HG02610 (cell line): ENCODE results near the gene TEPSIN.

ENCODE experiments used
- ATAC-seq: cut with Tn5 transposase; IDR thresholded peaks from one replicate; pipeline ENCODE4 v1.9.1; 2021; ENCODE audit warnings: mild to moderate bottlenecking, moderate library complexity; ENCODE audit not compliant: unreplicated experiment

Gene TEPSIN

DNA sequence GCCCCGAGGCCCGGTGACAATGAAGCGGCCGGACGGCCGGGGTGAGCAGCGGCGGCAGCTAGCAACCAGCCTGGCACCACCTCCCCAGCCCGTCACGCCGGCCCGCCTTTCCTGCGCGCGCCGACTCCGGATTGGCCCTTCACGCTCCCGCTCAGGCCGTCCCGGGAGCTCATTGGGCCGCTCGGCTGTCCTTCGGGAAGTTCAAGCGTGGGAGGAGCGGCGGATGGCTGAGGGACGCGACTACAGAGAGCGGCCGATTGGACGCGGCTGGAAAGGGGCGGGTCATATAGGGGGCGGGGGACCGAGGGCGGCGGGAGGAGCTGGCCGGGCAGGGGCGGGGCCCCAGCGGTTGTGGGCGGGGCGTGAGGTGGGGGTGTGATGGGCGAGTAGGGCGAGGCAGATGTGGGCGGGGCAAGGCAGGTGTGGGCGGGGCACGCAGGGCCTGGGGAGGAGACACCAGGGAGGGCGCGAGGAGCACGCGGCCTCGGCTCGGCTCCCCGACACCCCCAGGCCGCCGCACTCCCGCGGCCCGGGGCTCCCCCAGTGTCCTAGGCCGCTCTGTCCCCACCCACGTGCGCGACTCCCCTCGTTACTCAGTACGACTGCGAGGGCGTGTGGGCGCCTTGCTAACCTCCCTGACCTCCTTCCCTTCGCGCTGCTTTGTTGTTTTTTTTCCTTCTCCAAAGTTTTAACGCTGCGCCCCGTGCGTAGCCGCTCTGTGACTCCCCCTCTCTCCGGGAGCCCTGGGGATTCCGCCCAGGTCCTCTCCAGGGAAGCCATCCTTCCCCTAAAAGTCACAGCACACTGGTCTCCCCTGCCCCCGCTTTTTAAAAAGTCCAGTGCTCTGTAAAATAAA lies 15.7 kb downstream of the TEPSIN start, which contains the start of gene CEP131:
CEP131 (minus strand) TSS at position 60 of the 856 bp plus-strand sequence. CDS start 2,909 bp downstream, outside the sequence.
- ATAC-seq: peak; percentile 86

DNA sequence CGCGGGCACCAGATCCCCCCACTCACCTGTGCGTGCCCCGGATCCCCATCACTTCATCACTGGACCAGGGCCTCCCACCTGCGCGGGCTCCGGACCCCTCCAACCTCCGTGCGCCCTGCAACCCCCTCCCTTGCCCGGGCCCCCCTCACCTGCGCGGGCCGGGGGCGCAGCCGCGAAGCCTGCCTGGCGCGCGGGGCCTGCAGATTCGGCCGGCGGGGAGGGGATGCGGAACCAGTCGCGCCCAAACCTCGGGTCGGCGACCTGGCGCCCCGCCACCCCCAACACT lies 16.3 kb downstream of the TEPSIN start:
- no peak for ATAC-seq

DNA sequence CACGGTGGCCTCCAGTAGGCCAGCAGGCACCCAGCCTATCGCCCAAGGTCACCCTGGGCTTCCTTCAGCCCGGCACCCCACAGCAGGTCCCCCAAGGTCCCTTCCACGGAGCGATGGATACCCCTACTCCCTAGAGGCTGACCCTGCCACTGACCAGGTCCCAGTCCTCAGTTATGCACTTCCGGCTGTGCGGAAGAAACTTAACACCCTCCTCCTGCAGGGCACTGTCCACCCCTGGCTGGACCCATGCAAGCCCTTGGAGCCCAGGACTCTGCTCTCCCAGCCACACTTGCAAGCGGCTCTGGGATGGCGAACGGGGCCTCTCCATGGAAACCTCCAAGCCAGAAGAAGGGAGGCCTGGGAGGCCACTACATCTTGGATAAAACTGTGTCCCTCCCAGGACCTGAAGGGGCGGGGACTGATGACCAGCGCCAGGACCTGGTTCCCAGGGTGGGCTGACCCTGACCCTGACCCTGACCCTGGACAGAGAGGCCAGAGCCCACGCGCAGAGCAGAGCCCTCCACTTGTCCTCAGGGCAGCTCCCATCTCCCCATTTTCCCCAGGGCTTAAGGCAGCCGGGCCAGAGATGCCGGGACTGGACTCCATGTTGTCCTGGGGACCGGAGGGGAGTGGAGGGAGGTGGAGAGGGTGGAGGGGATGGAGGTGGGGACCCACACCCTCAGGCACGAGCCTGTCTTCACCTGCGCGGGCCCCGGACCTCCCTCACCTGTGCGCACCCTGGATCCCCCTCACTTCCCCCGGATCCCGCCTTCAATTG lies 16.8 kb downstream of the TEPSIN start:
- ATAC-seq: no peak

DNA sequence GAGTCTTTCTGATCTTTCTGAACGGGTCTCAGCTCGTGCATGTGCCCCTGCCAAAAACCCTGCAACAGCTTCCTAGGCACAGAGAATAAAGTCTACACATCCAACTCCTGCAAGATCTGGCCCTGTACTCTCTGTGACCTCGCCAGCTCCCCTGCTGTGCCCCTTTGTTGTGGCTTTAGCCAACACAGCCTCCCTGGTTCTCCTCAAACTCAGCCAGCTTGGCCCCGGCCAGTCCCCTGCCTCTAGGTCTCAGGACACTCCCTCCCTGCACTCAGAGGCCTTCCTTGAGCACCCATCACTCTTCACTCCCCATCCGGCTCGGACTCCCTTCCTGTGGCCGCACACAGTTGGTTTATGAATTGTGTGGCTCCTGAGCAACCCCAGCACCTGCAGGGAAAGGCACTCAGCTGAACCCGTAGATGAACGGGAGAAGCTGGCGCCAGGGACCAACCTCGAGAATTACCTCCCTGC lies 17.4 kb downstream of the TEPSIN start:
- ATAC-seq: no peak

DNA sequence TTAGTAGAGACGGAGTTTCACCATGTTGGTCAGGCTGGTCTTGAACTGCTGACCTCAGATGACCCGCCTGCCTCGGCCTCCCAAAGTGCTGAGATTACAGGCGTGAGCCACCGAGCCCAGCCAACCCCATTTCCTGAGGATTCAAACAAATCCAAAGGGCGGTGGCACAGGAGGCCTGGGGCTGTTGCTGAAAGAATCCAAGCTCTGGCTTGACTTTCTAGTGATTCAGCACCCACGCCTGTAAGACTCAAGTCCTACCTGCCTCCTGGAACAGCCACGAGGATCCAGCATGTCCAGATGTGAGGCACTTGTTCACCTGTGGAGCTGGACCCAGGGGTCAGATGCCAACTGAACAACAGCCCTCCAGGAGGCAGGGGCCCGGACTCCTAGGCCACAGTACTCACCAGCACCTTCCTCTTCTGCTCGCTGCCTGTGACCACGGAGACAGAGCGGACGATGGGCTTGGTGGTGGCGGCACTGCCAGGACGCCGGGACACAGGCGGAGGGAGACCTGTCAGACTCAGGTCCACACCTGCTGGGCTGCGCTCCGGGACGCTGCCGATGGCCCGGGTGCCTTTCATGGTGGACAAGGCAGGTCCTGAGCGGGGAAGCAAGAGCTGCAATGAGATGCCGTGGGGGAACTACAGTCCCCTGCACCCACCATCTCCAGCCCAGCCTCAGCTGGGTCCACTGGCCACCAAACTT lies 19.2 kb downstream of the TEPSIN start:
- ATAC-seq: no peak

DNA sequence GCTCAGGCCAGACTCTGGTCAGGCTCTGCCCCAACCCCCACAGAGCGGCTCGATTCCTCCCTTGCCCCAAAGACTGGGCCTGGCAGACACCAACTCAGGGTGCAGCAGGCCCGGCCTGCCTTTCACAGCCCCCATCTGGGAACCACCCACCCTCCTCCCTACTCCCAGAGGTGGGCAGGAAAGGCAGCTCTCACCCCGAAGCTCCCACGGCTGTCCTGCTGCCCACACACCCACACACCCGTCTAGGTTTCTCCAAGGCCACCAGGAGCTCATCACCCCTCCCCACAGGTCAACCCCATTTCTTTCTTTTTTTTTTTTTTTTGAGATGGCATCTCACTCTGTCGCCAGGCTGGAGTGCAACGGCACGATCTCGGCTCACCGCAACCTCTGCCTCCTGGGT lies 19.9 kb downstream of the TEPSIN start:
- ATAC-seq: no peak

DNA sequence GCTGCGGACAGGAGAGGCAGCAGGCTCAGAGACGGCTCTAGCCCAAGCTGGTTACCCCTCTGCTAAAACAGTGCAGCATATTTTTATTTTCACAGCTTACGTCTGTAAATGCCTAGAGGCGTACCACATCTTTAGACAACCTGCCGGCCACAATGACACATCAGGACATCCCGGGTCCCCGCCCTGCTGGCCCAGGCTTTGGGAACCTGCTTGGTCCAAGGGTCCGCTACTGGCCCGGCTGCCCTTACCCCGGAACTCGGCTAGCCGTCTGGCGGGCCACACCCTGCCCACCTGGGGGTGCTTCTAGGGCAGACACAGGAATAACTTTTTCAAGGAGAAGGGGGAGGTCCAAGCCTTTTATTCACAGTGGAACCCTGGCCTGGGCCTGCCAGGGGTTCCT lies 20.4 kb downstream of the TEPSIN start:
- no peak for ATAC-seq

DNA sequence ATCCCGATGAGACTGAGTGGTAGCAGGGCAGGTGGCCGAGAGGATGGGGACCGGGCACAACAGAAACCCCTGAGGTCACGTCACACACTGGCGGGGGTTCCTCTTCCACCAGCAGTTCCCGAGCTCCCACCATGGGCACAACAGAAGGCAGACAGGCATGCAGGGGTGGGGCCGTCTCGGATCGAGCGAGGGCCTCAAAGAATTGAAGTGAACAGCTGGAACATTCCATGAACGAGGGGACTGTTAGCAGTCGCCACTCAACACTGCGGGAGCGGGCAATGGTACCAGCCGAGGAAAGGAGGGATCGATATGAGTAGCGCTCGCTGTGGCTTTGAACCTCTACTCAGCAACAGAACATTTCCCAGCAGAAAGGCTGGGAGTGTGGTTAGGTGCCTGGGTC lies 21.4 kb downstream of the TEPSIN start:
- ATAC-seq: no peak

DNA sequence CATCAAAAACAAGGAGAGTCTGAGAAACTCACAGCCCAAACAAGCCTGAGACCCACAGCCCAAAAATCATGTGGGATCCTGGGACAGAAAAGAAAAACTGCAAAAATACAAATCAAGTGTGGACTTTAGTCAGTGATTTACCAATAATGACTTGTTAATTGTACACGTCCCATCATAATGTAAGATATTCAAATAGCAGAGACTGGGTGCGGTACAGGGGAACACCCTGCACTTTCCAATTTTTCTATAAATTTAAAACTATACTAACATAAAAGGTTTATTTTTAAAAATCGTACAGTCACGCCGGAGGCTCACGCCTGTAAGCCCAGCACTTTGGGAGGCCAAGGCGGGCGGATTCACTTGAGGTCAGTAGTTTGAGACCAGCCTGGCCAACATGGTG lies 24.9 kb downstream of the TEPSIN start:
- ATAC-seq: no peak

DNA sequence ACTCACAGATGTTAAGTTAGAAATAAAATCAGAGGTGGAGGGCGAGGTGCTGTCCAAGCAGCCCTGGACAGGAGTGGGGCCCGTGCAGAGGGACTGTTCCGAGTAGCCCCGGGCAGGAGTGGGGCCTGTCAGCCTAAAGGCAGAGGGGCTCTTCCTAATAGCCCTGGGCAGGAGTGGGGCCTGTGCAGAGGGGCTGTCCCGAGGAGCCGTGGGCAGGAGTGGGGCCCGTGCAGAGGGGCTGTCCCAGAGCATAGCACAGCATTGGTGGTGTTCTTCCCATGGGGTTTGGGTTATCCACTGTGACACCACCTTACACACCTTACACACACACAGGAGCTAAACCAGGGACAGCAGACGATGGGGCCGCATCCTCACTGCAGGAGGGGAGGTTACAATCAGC lies 26.5 kb downstream of the TEPSIN start:
- ATAC-seq: no peak

DNA sequence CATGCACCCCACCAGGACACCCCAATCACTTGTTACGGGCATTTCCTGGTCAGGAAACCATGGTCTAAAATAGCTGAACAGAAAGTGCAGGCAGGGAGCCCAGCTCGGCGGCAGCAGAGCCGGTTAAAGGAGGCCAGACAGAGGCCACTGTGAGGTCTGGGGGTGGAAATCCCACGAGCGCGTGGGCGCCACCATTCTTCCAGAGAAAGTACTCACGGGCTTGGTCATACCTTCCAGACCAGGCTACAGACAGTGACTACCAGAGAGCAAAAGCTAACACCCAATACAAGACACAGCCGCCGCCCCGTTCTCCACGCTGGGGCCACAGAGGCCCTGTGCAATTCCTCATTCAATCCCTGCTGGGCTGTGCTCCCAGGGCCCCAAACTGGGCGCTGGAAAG lies 28.0 kb downstream of the TEPSIN start:
- no peak for ATAC-seq

DNA sequence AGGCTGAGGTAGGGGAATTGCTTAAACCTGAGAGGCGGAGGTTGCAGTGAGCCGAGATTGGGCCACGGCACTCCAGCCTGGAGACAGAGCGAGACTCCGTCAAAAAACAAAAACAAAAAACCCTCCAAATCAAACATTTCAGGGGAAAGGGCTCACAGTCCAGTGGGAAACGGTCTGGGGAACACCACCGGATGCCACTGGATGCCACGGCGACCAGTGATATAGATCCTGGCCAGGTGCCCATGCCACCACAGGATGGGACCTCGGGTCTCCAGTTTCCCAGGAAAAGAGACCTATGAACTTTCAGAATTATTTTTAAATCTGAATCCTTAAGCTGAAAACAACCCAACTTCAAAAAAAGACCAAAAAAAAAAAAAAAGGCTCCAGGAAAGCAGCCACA lies 28.4 kb downstream of the TEPSIN start:
- ATAC-seq: no peak

DNA sequence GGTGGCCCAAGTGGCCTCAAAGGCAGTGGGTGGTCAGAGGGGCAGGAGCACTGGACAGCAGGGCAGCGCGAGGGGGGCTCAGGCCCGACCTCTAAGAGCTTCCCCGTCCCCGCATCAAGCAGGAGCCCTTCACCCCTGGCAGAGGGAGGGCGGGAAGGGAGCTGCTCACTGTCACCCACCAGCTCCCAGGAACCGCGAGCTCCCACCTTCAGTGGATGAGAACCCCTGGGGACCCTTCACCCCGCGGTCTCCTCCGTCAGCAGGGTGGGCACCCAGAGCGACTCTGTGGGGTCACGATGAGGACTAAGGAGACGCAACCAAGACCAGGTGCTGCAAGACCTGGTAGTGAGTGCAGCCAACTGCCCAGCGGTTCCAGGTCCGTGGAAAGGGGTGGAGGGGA lies 29.7 kb downstream of the TEPSIN start:
- no peak for ATAC-seq

DNA sequence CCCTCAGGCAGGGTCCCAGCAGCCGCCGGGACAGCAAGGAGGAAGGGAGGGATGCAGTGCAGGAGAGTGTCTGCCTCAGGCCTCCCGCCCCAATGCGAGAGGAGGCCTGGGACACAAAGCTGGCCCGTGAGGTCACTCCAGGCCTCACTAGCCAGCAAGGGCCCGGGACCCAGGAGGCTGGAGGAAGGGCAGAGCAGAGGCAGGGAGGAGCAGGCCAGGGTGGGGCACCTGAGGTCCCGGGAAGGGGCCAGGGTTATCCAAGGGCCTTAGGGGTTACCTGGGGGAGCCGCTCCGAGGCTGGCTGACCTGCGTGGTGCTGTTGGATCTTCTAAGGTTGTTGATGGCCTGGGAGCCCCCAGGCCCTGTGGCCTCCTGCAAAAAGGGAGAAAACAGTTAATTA lies 30.2 kb downstream of the TEPSIN start:
- no peak for ATAC-seq

DNA sequence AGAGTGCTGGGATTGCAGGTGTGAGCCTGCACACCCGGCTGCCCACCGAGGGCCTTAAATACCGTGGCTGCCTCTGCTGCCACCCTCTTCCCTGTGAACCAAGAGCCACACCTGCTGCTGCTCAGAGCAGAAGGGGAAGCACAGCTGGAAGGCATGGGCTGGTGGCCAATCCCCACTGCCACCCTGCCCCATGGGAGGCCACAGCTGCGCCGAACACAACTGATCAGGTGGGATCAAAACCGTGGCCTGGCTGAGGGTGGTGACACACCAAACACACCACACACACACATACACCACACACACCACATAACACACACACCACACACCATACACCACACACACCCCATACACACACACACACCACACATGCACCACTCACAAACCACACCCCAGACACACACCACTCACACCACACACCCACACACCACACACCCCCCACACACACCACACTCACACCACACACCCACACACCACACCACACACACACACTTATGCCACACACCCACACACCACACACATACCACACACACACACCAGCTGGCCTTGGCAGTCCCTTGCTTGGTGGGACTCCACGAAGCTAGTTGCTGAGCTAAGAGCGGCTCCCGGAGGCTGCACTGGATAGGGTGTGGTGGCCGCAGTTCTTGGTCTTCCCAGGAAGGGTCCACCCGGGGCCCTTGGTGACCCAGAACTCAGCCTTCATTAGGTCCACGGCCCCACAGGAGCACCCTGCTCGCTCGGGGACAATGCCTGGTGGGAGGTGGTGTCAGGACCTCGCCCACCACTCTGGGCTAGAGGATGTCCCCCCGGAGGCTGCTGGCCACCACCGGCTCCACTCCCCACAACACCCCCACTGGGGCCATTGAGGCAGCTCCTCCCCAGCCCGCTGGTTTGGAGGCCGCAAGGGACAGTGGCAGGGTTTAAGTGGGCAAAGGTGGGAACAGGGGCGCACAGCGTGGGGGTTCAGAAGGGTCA lies 31.0 kb downstream of the TEPSIN start:
- ATAC-seq: no peak

DNA sequence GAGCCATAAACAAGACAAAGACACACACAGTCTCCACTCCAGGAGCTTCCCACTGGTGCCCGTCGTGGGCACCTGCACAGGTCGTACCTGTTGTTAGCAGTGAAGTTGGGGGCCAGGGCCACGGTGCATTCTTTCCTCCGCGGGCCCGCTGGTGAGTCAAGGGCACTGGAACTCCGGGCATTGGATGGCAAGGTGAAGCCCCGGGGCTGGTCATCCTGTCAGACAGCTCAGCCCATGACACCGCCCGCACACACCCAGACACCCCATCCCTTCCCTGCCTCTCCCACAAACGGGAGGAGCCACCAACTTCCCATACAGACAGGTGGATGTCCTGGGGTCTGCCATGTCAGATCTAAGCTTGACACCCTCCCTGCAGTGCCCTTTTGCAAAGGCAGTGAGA lies 32.2 kb downstream of the TEPSIN start:
- ATAC-seq: no peak

DNA sequence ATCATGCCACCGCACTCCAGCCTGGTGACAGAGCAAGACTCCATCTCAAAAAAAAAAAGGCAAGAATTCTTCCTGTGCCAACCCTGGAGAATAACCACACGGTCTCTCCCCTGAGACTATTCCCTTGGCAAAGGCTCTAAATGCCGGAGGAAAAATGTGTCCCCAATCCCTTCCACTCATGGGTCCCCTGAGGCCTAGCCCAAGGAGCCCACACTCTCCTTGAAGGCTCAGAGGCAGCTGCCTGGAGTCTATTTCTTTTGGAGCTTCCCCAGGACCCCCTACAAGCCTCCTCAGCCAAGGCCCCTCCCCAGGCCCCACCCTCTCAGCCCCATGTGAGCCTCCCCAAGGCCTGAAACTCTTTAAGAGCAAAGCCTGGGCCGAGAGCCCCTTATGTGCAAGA lies 32.7 kb downstream of the TEPSIN start:
- no peak for ATAC-seq

DNA sequence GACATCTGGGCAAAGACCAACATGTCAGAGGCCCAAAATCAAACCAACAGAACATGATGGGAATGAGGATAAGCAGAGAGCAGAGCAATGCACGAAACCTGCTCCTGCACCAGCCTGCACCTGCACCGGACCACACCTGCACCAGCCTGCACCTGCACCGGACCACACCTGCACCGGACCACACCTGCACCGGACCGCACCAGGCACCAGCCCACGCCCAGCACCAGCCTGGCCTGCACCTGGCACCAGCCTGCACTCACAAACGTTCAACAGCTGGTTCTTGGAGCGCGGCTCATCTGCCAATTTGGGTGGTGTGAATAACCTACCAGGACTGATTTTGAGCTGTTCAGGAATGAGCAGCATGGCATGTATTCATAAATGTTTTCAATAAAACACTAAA lies 34.3 kb downstream of the TEPSIN start:
- no peak for ATAC-seq

DNA sequence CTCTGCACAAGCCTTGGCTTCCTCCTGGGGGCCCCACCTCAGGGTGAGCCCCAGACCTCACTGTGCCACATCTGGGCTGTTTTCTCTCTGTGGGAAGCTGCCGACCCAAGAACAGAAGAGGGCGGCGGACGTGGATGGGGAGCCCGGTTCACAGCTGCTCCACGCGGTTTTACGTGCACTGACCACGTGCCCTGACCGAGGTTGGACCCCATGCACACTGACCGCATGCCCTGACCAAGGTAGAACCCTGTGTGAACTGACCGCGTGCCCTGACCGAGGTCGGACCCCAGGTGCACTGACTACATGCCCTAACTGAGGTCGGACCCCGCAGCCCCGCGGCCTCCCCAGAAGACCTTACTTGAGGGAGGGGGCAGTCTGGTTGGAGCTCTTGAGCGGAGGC lies 35.7 kb downstream of the TEPSIN start:
- no peak for ATAC-seq

DNA sequence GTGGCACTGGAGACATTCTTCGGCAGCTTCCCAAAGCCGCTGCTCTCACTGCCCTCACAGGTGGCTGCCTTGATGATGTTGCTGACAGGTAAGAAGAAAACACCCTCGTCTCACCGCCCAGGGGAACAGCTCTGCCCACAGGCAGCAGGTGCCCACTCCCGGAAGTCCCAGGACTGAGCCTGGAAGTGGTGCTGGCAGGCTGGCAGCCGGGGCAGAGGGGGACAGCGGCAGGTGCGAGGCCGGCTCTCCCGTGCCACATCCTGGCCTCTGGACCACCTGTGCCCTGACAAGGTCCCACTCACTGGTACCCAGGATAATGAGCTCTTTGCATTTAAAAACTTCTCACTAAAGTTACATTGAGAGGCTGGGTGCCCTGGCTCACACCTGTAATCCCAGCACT lies 36.5 kb downstream of the TEPSIN start:
- no peak for ATAC-seq
